Iris pigment epithelial cell (primary cell): ENCODE measurements around the gene AACS.
A peak's percentile ranks its signal among the peaks of the same experiment; 100 is the strongest.

Experiments used
- DNase-seq: peaks from one replicate; pipeline ENCODE4 v3.0.0-alpha.2; 2011; ENCODE audit warnings: low read depth

AACS gene

DNA sequence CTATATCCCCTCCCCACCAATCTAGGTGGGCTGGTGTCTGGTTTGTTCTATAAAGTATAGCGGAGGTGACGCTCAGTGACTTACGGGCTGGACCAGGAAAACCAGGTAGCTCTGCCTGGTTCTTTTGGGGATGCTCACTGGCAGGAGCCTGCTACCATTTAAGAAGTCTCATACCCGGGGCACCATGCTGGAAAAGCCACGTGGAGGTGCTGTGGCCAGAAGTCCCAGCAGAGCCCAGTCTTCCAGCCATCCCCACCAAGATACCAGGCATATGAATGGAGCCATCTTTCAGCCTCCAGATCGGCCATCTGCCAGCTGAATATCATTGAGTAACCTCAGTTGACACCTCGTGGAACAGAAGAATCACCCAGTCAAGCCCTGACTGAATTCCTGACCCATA lies 87.2 kb downstream of the AACS start:
- no peak for DNase-seq

DNA sequence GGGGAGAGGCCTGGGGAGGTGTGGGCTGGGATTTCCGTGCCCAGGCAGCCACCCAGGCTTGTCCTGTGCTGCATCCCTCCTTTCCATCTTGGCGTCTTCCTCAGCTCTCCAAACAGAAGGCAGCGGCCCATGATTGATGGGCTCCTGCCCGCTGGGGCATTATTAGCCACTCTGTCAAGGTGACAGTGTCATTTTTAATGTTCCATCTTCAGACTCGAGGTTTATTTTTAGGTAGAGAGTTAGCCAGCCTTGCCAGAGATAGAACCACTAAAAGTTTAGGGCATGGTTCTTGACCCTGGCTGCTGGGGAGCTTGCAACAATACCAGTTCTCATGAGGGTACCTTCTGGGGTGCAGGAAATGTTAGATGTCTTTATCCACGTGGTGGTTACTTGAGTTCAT lies 90.1 kb downstream of the AACS start:
- DNase-seq = no peak

DNA sequence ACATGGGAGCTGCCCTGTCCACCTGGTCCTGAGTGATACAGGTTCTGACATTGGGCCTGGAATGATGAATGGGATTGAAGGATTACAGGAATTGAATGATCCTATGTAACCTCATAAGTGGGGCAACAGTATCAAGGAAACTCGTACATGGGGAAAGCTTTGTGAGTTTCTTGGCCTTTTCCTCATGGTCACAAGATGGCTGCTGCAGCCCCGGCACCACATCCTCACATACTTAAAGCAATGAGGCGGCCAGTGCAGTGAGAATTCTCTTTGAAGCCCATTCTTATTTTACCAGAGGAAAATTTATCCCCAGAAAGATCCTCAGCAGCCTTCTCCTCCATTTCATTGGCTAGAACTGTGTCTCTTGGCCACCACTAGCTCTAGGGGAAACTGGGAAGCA lies 91.9 kb downstream of the AACS start:
- no peak for DNase-seq

DNA sequence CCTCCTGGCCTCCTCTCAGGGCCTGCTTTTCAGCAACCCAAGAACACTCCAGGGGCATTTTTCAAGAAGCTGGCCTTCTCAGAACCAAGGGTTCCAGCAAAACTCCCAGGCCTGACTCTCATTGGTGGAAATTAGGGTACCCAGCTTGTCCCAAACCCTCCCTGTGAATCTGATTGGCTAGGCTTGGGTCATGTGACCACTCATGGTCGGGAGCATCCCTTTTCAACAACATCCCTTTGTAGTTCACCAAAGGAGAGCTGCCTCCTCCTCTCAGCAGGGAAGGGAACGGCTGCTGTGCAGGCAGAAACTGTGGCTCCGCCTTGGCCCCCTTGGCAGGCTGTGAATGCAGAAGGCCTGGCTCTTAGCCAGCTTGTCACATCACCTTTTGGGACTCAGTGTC lies 94.5 kb downstream of the AACS start:
- DNase-seq = no peak

DNA sequence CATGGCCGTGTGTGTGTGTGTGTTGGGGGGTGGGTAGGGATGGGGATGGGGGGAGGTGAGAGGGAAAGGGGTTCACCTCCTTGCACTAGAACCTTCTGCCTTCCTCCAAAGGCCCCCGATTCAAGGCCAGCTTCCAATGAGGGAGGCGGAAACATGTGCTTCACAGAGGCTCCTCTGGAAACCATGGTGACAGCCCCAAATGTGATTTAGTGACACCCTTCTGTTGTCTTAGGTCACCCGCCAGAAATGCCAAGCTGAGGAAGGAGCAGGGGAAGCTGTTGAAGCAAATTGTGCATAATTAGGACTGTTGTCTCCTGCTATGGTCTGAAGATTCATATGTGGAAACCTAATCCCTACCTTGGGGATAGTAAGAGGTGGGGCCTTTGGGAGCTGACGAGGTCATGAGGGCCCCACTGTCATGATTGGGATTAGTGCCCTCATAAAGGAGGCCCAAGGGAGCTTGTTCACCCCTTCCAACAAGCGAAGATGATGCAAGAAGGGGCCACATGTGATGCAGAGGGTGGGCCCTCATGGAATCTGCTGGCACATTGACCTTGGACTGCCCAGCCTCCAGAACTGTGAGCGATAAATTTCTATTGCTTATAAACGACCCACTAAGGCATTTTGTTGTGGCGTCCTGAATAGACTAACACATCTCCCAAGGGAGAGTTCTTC lies 95.2 kb downstream of the AACS start:
- DNase-seq = no peak

DNA sequence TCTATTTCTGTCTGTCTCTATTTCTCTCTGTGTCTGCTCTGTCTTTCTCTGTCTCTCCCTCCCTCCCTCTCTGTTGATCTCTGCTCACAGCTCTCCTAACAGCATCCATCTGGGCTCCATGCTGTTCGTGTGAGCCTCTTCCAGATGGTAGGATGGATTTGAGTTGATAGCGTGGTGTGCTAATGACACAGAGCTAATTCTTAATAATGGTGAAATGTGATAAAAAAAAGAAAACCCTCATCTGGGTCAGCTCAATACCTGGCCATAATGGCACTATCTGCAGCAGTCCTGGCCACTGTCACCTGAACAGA lies 96.4 kb downstream of the AACS start:
- no peak for DNase-seq

DNA sequence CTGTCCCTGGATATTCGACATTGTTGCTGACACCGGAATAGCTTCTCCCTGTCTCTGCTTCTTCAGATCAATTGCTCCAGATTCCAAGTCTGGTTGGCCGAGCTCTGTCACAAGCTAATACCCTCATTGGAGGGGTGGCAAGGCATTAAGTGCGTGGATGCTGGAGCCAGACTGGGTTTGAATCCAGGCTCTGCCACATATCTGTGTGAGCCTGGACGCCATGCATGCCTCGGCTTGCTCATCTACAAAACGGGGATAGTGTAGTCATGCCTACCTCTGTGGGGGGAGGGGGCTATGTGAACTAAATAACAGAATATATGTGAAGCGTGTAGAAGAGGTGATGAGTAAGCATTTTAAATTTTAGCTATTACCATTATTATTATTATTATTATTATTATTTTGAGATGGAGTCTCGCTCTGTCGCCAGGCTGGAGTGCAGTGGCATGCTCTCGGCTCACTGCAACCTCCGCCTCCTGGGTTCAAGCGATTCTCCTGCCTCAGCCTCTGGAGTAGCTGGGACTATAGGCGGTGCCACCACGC lies 97.3 kb downstream of the AACS start:
- DNase-seq = no peak

DNA sequence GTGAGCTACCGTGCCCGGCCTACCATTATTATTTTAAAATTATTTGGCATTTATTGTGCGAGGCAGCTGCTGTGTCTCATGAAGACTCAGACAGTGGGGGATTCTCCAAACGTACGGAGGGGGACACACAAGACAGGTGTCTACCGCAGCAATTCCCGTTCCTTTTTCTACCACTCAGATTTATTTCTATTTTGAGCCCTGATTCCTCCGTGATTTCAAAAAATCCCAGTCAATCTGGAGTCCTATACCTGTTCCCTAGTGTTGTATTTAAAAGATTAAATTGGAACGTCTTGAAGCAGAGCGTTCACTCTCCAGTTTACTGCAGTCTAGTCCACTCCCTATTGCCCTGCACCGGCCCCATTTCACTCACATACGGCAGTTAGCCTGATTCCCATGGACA lies 97.9 kb downstream of the AACS start:
- no peak for DNase-seq

DNA sequence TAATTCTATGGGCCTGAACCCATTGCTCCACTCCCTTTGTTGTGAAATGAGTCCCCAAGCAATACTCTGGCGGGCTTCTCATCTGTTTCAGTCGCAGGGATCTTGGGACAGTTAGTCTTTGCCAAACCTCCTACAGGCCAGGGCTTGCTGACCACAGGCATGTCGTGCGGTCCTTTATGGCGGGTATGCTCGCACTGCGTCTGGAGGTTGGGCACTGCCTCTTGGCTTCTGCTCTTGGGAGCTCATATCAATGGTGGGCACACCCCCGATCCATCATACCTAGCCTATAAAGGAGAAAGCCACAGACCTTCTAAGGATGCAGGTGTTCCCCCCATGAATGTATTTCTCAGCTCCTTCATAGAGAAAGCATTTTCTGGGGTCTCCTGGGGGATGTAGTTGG lies 99.3 kb downstream of the AACS start:
- DNase-seq = no peak

DNA sequence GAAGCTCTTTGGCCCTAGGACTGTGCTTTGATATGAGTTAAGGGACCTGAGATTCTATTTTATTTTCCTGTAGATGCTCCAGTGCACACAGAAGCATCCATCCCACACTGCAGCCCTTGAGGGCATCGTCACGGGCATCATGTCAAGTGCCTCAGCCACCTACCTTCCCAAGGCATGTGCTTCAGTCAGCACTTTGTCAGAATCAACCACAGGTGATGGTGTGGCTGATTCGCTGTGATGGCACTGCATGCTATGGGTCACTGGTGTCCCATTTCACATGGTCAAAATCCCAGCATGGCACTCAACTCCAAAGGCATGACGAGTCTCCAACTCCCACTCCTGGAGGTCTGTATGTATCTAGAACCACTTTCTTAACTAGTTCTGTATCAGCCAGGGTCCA lies 100.8 kb downstream of the AACS start:
- no peak for DNase-seq

DNA sequence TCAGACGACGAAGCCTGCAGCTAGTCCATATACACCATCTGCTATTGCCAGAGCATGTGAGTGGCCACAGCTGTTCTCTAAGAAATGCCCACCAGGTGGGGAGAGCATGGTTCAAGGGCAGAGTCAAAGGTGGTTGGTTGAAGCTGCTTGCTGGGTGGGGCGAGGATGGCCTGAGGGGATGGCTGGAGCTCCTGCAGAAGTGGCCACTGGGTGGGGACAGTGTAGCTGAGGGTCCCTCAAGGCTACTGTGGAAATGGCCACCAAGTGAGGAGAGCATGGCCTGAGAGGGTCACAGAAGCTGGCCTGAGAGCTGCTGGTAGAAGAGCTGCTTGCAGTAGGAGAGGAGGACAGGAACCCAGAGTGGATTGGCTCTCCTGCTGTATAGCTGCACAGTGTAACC lies 102.4 kb downstream of the AACS start:
- no peak for DNase-seq

DNA sequence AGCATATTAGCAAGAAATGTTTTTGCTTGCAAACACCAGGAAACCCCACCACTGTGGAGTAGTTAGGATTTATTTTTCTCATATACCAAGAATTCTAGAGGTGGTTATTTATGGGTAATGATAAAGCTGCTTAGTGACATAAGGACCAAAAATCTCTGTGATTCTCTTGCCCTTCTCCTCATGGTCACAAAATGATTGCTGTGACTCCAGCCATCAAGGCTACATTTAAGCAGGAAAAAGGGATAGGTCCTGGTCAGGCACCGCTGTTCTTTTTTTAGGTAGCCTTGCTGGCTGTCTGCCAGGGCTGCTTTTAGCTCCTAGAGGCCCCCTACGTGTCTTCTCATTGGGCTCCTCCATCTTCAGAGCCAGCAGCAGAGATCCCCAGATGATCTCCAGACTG lies 104.2 kb downstream of the AACS start:
- no peak for DNase-seq

DNA sequence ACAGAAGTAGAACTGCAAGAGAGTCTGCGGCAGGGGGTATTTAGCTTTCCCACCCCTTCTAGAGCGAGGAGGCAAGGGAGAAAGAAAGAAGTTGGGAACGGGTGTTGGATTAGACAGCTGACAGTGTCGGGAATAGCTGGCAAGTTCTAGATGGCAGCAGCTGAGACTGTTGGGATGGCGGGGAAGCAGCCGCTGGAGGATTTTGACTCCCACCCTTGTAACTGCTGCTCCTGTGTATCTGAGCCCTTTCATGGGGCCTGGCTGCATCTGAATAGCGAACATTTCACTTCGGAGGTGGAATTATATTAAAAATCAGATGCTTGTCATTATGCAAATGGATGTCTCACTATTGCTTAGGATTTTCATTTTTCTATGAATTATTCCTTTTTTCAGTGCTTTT lies 104.6 kb downstream of the AACS start:
- DNase-seq = no peak

DNA sequence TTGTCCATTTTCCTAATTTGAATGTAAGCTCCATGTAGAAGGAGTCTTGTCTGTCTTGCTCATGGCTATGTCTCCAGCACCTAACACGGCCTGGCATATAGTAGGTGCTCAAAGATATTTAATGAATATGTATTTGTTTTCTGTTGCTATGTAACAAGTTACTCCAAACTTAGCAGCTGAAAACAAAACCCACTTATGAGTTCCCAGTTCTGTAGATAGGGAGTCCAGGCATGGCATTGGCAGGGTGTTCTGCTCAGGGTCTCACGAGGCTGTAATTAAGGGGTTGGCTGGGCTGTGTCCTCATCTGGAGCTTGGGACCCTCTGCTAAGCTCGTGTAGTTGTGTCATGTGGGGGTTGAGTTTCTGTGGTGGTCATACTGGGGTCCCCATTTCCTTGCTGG lies 106.0 kb downstream of the AACS start:
- DNase-seq = no peak

DNA sequence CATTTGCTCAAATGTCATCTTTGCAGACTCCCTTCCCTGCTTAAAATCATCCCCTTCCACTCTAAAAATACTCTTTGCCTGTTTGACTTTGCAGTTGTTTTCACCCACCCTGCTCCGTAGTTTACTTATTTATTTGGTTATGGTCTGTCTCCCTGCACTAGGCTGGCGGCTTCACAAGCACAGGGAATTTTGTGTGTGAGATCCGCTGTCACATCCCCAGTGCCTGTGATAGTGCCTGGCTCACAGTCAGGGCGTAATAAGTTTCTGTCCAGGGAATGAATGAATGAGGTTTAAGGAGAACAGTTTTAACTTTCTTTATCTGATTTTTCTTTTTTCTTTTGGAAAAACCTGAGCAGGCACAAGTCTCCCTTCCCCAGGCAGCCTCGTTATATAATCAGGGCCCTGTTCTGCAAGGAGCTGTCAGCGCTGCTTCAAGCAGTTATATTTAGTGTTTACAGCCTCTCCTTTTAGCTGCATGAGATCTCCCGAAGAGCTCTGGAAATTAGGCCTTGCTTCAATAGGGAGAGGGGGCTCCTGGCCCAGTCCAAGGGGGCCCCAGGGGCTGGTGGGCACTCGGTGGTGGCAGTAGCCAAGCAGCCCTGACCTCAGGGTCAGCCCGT lies 107.1 kb downstream of the AACS start:
- DNase-seq = no peak

DNA sequence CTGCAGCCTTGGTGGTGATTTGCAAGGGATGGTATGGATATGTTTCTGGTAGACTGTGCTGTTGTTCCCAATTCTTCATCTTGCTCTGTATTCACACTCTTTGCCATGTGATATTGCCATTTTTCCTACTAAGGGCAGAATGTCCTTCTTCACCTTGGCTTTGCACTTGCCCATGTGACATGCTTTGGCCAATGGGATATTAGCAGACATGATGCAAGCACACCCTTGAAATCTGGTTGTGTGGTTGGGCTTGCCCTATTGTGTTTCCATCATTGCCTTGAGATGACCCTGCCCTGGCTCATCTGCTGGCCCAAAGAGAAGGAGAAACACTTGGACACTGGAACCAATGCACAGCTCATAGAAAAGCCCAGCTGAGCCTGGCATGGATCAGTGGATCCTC lies 110.3 kb downstream of the AACS start:
- no peak for DNase-seq

DNA sequence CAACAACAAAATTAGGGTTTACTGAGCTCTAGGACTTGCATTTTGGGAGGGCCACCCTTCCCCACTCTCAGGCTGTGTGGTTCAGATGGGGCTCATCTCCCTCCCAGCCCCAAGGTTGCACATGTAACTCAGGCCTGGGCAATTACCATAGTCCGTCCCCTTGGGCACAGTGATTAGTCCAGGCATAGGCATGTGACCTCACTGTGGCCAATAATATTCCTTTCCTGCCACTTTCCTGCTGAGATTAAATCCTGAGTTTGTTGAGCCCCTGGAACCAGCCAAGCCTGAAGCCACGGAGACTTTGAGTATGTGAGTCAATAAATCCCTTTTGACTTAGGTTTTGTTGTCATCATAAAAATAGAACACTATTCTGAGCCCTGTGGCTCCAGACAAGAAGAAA lies 113.0 kb downstream of the AACS start:
- DNase-seq = no peak

DNA sequence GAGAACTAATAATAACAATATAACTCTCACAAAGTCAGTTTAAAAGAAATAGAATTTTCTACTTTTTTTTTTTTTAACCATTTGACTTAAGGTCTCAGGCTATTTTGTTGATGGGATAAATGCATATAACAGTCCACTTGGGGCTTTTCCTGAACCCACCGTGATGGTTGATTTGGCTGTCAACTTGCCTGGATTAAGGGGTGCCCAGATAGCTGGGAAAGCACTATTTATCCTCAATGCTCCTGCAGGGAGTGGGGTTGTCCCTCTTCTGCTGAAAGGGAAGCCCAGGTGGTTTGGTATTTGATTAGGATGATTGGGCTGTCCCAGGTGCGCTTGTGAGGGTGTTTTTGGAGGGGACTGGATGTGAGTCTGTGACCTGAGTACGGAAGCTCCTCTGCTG lies 114.9 kb downstream of the AACS start:
- DNase-seq = no peak

DNA sequence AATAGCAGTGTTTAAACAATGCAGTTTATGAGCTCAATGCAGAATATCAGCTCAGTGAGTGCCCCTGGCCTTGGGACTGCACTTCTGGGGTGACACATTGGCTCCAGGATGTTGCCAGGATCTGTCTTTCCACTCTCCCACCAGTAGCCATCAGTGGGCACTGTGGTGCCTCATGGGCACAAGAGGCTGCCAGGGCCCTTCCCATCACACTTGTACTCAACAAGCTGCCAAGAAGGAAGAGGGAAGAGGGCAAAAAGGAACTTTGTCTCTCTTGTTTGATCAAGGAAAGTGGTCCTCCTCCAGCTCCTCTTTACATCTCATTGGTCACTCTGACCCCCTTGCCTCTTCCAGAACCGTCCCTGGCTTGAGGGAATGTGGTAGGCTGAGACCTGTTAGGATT lies 115.9 kb downstream of the AACS start:
- DNase-seq = no peak

DNA sequence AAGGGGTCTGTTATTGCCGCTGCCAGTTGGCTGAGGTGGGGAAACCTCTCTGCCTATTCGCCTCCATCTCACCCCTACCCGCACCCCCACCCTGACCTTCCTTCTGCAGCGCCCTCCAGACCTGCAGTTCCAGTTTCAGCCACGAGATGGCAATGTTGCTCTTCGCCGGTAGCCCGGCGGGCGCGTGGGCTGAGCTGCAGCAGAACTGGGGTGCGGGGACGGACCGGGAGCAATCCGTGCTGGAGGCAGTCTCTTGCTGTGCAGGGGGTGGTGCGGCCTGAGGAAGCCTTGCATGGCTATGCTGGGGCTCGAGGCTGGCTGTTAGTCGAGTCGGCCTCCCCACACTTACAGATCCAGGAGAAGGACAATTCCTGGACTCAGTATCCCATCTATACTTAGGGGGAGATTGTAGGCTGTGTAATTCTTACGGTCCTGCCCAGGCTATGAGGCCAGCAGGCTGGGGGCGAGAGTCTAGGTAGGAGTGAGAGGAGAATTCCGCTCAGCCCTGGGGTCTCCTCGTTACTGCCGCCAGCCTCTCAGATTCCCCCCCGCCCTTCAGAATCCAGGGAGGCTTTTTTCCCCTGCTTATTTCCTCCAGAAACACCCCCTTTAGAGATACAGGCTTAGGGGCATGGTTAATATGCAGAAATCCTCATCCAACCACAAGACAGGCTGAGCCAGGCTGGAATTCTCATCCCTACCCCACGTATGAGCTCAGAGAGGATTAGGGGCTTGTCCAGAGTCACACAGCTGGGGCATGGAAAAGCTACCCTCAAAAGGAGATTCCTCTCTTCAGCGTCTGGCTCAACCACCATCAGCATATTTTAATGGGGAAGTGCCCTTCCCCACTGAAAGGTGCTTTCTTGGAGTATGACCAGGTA lies 118.2 kb downstream of the AACS start:
- DNase-seq = peak; percentile 80

DNA sequence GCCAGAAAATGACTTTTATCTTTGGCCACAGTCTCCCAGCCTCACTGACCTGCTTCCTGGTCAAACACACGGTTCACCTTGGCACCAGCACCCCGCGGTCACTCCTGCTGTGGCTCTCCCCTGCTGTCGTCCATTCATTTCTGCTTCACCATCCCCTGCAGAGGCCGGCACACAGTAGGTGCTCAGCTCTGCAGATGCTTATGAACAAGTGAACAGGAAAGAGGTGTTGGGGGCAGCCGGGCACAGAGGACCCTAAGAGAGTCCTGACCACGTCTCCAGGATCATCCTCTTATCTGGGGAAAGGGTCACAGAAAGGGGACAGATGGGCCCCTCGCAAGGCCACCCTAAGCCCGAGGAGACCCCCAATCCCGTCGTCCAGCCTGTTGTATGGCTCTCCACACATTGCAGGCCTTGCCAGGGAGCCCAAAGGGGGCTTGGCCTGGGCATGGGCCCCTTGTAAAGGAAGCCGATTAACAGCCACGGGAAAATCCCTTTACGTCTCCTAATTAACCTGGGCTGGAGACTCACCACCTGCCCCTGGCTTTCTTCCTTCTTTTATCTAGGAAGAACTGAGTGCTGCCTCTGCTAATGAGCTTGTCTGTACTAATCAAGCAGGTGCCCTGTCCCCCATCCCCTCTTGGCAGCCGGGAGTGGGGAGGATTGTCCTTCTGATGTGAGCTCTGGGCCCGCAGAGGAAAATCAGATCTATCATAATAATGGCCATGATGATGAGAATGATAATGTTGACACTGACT lies 119.2 kb downstream of the AACS start:
- DNase-seq = no peak

DNA sequence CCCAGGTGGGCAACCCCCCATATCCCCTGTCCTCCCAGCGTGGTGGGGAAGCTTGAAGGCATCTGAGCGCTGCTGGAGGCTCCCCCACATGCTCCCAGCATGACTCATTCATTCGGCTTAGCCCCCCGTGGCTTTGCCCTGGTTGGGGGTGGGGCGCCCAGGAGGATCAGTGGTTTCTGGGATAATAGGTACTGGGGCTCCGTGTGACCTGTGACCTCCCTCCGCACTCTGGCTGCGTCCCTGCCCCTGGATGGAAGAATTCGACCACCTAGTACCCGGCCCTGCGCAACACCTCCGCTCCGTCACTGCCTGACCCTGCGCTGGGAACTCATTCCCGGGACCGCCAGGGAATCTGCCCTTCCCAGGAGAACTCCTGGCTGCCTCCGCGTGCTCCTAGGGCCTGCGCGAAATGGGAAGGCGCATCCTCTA lies 120.1 kb downstream of the AACS start:
- no peak for DNase-seq
